ENCODE results near the gene MISP.

MISP gene

GRCh38 chr19:778910-779653, 28.2 kb downstream of the MISP start:
- DNase-seq, result no peak

GRCh38 chr19:780935-781334, 30.0 kb downstream of the MISP start:
- DNase-seq, result no peak

GRCh38 chr19:781800-782184, 30.9 kb downstream of the MISP start:
- DNase-seq, result no peak

DNA sequence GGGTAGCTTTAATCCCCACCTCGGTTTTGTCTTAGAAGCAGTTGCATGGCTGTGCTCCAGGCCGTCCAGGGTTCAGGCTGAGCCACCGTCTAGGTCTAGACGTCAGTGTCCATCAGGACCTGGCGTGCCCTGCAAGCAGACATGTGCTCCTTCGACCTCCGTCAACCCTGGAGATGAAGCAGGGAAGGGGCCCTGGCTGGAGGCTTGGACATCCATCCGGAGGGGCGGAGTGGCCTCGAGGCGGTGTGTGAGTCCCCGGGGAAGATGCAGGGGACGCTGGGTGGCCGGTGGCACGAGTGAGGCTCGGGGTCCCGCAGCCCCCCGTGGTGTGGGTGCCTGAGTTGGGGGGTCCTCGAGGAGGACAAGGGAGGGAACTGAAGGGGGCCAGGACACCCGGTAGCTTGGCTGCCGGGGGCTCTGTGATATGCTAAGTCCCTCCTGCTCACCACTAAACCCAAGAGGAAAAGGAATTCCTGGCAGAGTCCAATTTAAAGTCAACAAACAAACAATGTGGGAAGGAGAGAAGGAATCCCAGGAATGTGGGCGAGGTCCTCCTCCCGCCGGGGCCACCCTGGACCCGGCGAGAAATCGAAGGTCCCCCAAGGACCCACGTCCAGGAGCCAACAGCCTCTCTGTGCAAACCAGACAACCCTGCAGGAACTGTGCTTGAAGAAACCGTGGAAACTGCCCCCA, 31.4 kb downstream of the MISP start:
- no peak for DNase-seq

GRCh38 chr19:782878-783668, 32.2 kb downstream of the MISP start:
- no peak for DNase-seq

DNA sequence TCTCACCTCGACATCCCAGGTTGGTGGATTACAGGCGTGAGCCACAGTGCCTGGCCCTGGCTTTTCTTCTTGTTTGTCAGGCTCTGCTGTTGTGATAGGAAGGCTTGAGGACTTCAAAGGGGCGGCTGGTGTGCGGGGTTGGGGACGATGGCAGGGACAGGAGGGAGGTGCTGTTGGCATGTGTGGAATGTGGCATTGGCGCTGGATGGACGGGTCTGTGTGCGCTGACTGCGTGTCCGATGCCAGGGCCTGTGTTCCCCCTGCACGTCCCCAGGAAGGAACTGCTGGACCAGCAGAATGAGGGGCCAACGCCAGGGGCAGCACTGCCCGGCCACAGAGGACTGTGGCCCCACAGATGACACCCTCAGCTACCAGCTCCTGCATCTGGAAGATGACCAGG, 33.6 kb downstream of the MISP start:
- DNase-seq, result no peak

DNA sequence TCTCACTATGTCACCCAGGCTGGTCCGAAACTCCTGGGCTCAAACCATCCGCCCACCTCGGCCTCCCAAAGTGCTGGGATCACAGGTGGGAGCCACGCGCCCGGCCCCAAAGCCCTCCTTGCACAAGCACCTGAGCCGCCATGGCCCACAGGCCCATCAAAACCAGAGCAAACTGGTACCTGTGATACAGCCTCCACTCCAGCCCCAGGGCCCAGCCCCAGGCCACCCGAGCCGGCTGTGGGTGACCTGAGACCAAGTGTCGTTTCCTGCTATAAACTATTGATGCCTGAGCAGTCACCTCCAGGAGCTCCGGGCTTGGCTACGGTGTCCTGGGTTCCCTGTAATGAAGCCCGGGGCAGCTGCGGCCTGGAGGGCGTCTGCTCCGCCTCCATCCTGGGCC, 36.6 kb downstream of the MISP start:
- DNase-seq, result no peak

- no peak for DNase-seq
Observed at GRCh38 chr19:788686-788982, 37.7 kb downstream of the MISP start.

DNA sequence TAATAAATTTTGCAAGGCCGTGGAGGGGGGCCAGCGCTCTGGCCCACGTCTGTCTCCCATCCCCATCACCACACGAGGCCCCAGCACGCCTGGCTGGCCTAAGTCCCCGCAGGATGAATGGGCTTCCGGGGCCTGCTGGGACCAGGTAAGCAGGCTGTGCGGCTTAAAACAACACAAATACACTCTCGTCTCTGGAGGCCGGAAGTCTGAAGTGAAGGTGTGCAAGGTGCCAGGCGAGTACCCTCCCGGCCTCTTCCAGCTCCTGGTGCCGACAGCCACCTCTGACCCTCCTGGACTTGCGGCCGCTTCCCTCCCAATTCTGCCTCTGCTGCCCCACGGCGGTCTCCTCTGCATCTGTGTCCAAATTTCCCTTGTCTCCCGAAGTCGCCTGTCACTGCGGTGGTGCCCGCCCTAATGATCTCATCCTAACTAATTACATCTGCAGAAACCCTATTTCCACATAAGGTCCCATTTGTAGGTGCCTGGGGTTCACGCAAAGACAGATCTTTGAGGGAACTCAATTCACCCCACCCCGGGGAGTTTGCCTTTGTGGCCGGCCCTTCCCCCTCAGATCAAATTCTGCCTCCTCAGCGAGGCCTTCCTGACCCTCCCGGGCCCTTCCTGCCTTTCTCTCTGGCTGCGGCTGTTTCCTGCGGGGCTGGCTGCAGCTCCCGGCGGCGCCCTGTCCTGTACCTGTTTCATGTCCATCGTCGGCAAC, 38.2 kb downstream of the MISP start:
- no peak for DNase-seq

DNA sequence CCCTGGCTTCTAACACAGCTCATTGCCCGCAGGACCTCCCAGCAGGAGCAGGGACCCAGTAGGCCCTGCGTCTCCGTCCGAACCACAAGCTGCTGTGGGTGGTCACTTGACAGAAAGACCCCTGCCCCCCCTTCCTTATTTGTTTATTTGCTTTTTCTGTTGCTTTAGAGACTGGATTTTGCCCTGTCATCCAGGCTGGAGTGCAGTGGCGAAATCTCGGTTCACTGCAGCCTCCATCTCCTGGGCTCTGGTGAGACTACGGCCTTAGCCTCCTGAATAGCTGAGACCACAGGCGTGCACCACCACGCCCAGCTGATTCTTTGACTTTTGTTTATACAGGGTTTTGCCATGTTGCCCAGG, 38.8 kb downstream of the MISP start:
- DNase-seq, result no peak

GRCh38 chr19:791007-791566, 40.2 kb downstream of the MISP start:
- DNase-seq, result no peak

DNA sequence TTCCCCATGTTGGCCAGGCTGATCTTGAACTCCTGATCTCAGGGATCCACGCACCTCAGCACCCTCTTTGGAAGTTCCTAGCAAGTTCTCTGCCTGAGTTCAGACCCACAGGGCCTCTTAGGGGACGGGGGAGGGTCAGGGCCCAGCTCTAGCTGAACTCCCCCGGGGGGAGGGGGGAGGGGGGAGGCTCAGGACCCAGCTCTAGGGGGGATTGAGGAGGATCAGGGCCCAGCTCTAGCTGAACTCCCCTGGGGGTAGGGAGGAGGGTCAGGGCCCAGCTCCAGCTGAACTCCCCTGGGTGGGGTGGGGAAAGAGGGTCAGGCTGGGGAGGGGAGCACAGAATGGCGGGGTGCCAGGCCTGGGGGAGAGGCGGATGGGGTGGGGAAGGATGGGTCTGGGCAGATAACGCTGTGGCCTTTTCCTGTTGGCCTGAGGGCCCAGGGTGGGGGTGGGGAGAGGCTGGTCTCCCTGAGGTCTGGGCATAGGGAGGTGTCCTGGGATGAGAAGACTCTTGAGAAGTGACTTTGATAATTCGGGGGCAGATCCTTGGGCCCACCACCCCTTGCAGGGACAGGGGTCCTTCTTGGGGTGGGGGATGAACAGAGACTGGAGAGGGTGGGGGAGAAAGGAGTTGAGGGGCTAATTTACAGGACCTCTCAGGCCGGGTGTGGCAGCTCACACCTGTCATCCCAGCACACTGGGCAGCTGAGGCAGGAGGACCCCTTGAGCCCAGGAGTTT, 40.8 kb downstream of the MISP start:
- no peak for DNase-seq

- DNase-seq, result no peak
Observed at GRCh38 chr19:792306-792885, 41.5 kb downstream of the MISP start.

DNA sequence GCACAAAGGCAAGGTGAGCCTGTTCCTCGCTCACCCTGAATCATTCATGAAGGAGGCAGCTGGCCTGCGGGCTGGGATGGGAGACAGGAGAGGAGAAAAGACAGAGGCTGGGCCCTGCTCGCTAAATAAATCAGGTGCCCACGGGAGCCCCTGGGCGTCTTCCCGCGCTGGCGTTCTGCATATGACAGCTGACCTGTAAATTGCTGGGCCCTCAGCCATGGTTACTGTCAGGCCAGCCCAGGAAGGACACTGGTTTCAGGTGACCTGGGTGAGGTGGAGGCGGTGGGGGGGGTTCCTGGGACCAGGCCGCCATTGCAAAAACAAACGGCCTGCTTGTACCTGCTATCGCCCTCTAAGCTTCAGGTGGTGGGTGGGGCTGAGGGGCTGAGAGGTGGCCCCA, 42.9 kb downstream of the MISP start:
- DNase-seq, result no peak

GRCh38 chr19:795073-795611, 44.2 kb downstream of the MISP start:
- no peak for DNase-seq

DNA sequence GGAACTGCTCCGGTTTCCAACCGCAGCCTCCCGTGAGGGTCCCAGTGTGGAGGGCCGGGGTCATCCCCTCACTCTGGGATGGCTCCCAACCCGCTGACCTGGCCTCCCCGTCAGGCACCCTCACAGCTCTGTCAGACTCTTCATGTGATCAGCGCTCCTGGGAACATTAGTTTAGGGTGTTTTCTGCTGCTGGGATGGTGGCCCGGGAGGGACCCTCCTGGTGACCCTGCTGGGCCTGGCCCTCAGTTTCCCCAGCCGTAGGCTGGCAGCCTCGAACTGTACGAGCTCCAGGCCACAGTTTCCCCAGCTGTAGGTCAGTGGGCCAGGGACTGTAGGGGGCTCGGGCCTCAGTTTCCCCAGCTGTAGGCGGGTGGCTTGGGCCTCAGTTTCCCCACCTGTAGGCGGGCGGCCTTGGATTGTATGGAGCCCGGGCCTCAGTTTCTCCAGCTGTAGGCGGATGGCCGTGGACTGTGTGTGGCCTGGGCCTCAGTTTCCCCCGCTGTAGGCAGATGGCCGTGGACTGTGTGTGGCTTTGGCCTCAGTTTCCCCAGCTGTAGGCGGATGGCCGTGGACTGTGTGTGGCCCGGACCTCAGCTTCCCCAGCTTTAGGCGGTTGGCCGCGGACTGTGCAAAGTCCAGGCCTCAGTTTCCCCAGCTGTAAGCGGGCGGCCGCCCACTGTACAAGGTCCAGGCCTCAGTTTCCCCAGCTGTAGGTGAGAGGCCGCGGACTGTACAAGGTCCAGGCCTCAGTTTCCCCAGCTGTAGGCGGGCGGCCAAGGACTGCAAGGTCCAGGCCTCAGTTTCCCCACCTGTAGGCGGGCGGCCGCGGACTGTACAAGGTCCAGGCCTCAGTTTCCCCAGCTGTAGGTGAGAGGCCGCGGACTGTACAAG, 45.0 kb downstream of the MISP start:
- no peak for DNase-seq

GRCh38 chr19:796692-797527, 46.0 kb downstream of the MISP start, which contains the start of gene PTBP1:
TSS of gene PTBP1 (plus strand) at chr19:797452. CDS start at chr19:797498, 46 bp downstream.
- DNase-seq, result peak; percentile 98 to 99

GRCh38 chr19:797528-798414, 46.9 kb downstream of the MISP start:
- peak; percentile 89 to 93 for DNase-seq

All from activated T-cell treated with anti-CD3 and anti-CD28 coated beads, Interleukin-2, amount 50 U/mL, for 48 hours (primary cell).